ENCODE results near the gene TAF5L.

DNA sequence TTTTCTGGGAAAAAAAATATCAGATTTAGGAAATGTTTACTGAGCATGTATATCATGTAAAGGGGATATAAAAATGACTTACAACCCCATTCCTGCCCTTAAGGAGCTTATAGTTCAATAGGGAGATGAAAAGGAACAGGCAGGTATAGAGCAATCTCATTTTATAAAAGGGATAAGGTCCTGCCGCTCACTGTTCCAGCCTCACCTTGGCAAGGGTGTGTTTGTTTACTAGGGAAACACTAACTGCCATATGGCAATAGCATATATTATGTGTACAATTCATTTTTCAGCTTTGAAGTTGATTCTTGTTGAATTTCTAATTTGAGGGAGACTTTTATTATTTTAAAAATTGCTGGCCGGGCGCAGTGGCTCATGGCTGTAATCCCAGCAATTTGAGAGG is 25.6 kb upstream of the TAF5L start:
- no peak for TF ChIP-seq CTCF (conservative IDR thresholded peaks at IDR 0.05)
- TF ChIP-seq ZFX (IDR thresholded peaks at IDR 0.05) = no peak
